Sigmoid colon (tissue), 4 donors: ENCODE measurements around the gene NUCKS1.

Experiments used
- CTCF ChIP-seq, 4 experiments: fragments of 450-650 bp in 3 of 4; fragments of 200-600 bp in 1 of 4; IDR thresholded peaks; one replicate each; pipeline ENCODE4 v1.5.1; 2016 to 2019; ENCODE audit warnings: antibody characterized with exemption in 4 of 4, mild to moderate bottlenecking in 3 of 4, moderate library complexity in 2 of 4
- EP300 ChIP-seq, 4 donors: sonication (generic); formaldehyde crosslinking; IDR thresholded peaks; one replicate each; pipeline ENCODE4 v1.6.1; 2017; ENCODE audit warnings: antibody characterized with exemption in 4 of 4
- POLR2A ChIP-seq, 2 donors: fragments of 450-650 bp; IDR thresholded peaks; one replicate each; pipeline ENCODE4 v1.6.1; 2016; ENCODE audit warnings: antibody characterized with exemption in 2 of 2, mild to moderate bottlenecking in 2 of 2, moderate library complexity in 2 of 2
- POLR2AphosphoS5 ChIP-seq, 4 donors: sonication (generic); formaldehyde crosslinking; IDR thresholded peaks; one replicate each; pipeline ENCODE4 v1.6.1; 2017; ENCODE audit warnings: antibody characterized with exemption in 4 of 4

- no peak for TF ChIP-seq CTCF (IDR thresholded peaks at IDR 0.05)
- no peak for TF ChIP-seq POLR2A (IDR thresholded peaks at IDR 0.05)
- no peak for TF ChIP-seq POLR2AphosphoS5 (IDR thresholded peaks at IDR 0.05)
- TF ChIP-seq EP300 (IDR thresholded peaks at IDR 0.05): no peak
These were observed 16.6 kb upstream of the NUCKS1 start for GRCh38 chr1:205766570-205766969.
